Uterus (tissue), 4 donors: ENCODE data around the gene EPB41L4A. TPM values are rescaled to one million over a fixed set of nuclear protein-coding genes. Genes with fewer than 3 reads are reported as not detected.
A peak's percentile ranks its signal among the peaks of the same experiment; 100 is the strongest.

Source experiments
- DNase-seq, 2 donors: peaks; one replicate each; pipeline ENCODE4 v3.0.0-alpha.2; 2019 to 2020
- H3K27ac ChIP-seq, 2 donors: fragments of 200-600 bp; sonication (generic); 1 replicate in 1 of 2; 2 replicates in 1 of 2; pipeline ENCODE4 v1.5.1; 2016 to 2018
- H3K27me3 ChIP-seq, 2 donors: fragments of 200-600 bp; sonication (generic); one replicate each; pipeline ENCODE4 v1.5.1; 2018 to 2019; ENCODE audit warnings: control low read depth in 1 of 2
- H3K36me3 ChIP-seq, 2 donors: fragments of 200-600 bp; sonication (generic); one replicate each; pipeline ENCODE4 v1.5.1; 2019; ENCODE audit warnings: control low read depth in 1 of 2
- H3K4me1 ChIP-seq, 2 donors: fragments of 200-600 bp; sonication (generic); one replicate each; pipeline ENCODE4 v1.5.1; 2018 to 2019; ENCODE audit warnings: control low read depth in 1 of 2
- H3K4me3 ChIP-seq, 2 donors: fragments of 200-600 bp; sonication (generic); 1 replicate in 1 of 2; 2 replicates in 1 of 2; pipeline ENCODE4 v1.5.1; 2018 to 2019; ENCODE audit warnings: mild to moderate bottlenecking in 1 of 2
- H3K9me3 ChIP-seq, 2 donors: fragments of 200-600 bp; sonication (generic); one replicate each; pipeline ENCODE4 v1.5.1; 2019; ENCODE audit warnings: control low read depth in 1 of 2
- POLR2A ChIP-seq, 2 donors: fragments of 450-650 bp; IDR thresholded peaks; one replicate each; pipeline ENCODE4 v1.6.1; 2016; ENCODE audit warnings: antibody characterized with exemption in 2 of 2, mild to moderate bottlenecking in 1 of 2, moderate library complexity in 1 of 2
- intact Hi-C: fragments of 100-400 bp; cut with DNase I; formaldehyde crosslinking; loops from one replicate; pipeline ENCODE4 v1.15.1; 2023; ENCODE audit warnings: low total_unique reads
- small RNA-seq: library from RNA; depleted of rRNA; stranded (forward); fragments of <200 nt; gene quantifications from one replicate; pipeline ENCODE3, GENCODE V24; 2016
- total RNA-seq, 4 donors: library from RNA; depleted of rRNA in 3 of 4; stranded (reverse); fragments of >200 nt in 3 of 4; gene quantifications; one replicate each; pipeline versions ENCODE4 v1.1.0 to v1.2.4, GENCODE V29; 2014 to 2023
- TF ChIP-seq, protein P1 (sequence below), 4 experiments: fragments of 200-600 bp in 2 of 4; fragments of 450-650 bp in 2 of 4; sonication (generic) in 2 of 4; IDR thresholded peaks; one replicate each; pipeline ENCODE4 v1.5.1; 2016 to 2019; ENCODE audit warnings: antibody characterized with exemption in 4 of 4, mild to moderate bottlenecking in 2 of 4, moderate library complexity in 1 of 4
- donor health status: DM: yes; HTN: yes; CAD: no.

Gene EPB41L4A
- total RNA-seq, 4 donors from 2014 or later = 6.4 to 47.1 (median 15.1) TPM

DNA sequence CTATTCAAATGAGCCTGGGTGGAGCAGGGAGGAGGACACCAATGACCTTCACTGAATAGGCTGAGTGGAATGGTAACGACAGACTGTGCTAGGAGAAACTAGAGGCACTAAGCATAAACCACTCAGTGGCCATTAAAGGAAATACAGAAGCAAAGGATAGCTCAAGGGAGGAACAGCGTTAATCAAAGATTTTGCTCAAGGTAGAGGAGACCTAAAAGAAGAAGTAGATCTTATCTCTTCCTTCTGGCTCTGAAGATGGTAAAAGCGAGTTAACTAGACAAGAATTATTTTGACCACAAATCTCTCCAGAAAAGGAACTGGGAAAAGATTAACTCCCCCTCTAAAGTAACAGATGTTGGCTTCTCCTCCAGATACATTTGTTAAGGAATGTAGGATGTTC, 299.6 kb downstream of the EPB41L4A start:
- H3K36me3 ChIP-seq = no peaks in the 10 kb centered on the region
- intact Hi-C loops = no loop called here
- no peaks in the 10 kb centered on the region for H3K4me1 ChIP-seq
- no peak overlapping the region for H3K4me3 ChIP-seq
- no peak for DNase-seq
- H3K27ac ChIP-seq = no peak overlapping the region
- no peaks in the 10 kb centered on the region for H3K27me3 ChIP-seq
- TF ChIP-seq, protein P1, sequence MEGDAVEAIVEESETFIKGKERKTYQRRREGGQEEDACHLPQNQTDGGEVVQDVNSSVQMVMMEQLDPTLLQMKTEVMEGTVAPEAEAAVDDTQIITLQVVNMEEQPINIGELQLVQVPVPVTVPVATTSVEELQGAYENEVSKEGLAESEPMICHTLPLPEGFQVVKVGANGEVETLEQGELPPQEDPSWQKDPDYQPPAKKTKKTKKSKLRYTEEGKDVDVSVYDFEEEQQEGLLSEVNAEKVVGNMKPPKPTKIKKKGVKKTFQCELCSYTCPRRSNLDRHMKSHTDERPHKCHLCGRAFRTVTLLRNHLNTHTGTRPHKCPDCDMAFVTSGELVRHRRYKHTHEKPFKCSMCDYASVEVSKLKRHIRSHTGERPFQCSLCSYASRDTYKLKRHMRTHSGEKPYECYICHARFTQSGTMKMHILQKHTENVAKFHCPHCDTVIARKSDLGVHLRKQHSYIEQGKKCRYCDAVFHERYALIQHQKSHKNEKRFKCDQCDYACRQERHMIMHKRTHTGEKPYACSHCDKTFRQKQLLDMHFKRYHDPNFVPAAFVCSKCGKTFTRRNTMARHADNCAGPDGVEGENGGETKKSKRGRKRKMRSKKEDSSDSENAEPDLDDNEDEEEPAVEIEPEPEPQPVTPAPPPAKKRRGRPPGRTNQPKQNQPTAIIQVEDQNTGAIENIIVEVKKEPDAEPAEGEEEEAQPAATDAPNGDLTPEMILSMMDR (IDR thresholded peaks at IDR 0.05) = no peak
- TF ChIP-seq POLR2A (IDR thresholded peaks at IDR 0.05) = no peak
- no peaks in the 10 kb centered on the region for H3K9me3 ChIP-seq

GRCh38 chr5:112117551-112117950, 301.5 kb downstream of the EPB41L4A start:
- H3K27me3 ChIP-seq = no peaks in the 10 kb centered on the region
- no peaks in the 10 kb centered on the region for H3K4me1 ChIP-seq
- no peak for DNase-seq
- no peaks in the 10 kb centered on the region for H3K9me3 ChIP-seq
- H3K36me3 ChIP-seq = no peaks in the 10 kb centered on the region
- H3K27ac ChIP-seq = no peak overlapping the region
- no peak overlapping the region for H3K4me3 ChIP-seq
- intact Hi-C loops = no loop called here
- TF ChIP-seq, protein P1 (IDR thresholded peaks at IDR 0.05) = no peak
- TF ChIP-seq POLR2A (IDR thresholded peaks at IDR 0.05) = no peak

DNA sequence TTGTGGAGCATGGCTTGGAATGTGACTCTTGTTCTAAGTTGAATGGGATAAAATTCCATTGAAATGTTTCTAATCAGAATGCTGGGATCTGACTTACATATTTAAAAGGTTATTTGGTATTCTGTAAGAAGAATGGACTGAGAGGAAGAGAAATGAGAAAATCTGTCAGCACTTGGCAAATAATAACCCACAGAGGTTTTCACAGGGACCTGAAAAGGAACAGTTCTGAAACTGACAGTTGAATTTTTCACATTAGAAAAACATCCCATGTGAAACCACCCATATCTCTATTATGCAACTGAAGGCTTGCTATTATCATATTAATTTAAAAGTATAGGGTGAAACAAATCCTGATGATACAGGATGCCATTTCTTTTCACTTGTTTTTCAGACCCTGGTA, 302.7 kb downstream of the EPB41L4A start:
- no peaks in the 10 kb centered on the region for H3K4me1 ChIP-seq
- no peak overlapping the region for H3K27ac ChIP-seq
- intact Hi-C loops = no loop called here
- no peaks in the 10 kb centered on the region for H3K36me3 ChIP-seq
- no peaks in the 10 kb centered on the region for H3K27me3 ChIP-seq
- TF ChIP-seq POLR2A (IDR thresholded peaks at IDR 0.05) = no peak
- TF ChIP-seq, protein P1 (IDR thresholded peaks at IDR 0.05) = no peak
- H3K4me3 ChIP-seq = no peak overlapping the region
- H3K9me3 ChIP-seq = no peaks in the 10 kb centered on the region
- DNase-seq = no peak

GRCh38 chr5:112113565-112113964, 305.5 kb downstream of the EPB41L4A start:
- H3K27ac ChIP-seq = no peak overlapping the region
- H3K27me3 ChIP-seq = no peaks in the 10 kb centered on the region
- DNase-seq = no peak
- H3K36me3 ChIP-seq = no peaks in the 10 kb centered on the region
- H3K9me3 ChIP-seq = no peaks in the 10 kb centered on the region
- no peak for TF ChIP-seq POLR2A (IDR thresholded peaks at IDR 0.05)
- TF ChIP-seq, protein P1 (IDR thresholded peaks at IDR 0.05) = no peak
- intact Hi-C loops = no loop called here
- H3K4me3 ChIP-seq = no peak overlapping the region
- no peaks in the 10 kb centered on the region for H3K4me1 ChIP-seq

Small RNA genes lying within 50 kb of the gene (small RNA-seq; reads per million reads assigned to genes)
- gene AC010265.1 (not detected), gene HMGB3P16 (not detected), gene SNORA13 (4.2 reads per million, percentile 85 among the genes with 10 or more reads in this experiment)
